GM18861 (cell line): Measurements from ENCODE around the gene ZBTB8OS.

Experiments
- ATAC-seq: cut with Tn5 transposase; IDR thresholded peaks from one replicate; pipeline ENCODE4 v1.9.1; 2021; ENCODE audit not compliant: unreplicated experiment

Gene ZBTB8OS

GRCh38 chr1:32612189-32612881 lies 38.0 kb downstream of the ZBTB8OS start:
- peak; percentile 62 for ATAC-seq

GRCh38 chr1:32611859-32612188 lies 38.5 kb downstream of the ZBTB8OS start:
- no peak for ATAC-seq

DNA sequence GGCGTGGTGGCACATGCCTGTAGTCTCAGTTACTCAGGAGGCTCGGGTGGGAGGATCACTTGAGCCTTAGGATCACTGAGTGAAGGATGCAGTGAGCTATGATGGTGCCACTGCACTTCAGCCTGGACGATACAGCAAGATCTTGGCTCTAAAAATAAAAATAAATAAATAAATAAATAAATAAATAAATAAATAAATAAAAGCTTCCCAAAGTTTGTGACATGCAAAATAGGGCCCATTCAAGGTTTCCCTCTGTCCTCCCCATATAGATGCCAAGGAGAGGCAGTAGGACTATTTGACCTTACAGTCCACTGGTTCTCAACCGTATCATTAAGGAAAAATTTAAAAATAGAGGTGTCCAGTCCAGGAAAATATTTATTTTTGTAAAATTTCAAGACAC lies 41.2 kb downstream of the ZBTB8OS start:
- no peak for ATAC-seq

- ATAC-seq = no peak
These were observed 43.6 kb downstream of the ZBTB8OS start for GRCh38 chr1:32606565-32607371.

GRCh38 chr1:32605711-32606424 lies 44.5 kb downstream of the ZBTB8OS start:
- no peak for ATAC-seq

DNA sequence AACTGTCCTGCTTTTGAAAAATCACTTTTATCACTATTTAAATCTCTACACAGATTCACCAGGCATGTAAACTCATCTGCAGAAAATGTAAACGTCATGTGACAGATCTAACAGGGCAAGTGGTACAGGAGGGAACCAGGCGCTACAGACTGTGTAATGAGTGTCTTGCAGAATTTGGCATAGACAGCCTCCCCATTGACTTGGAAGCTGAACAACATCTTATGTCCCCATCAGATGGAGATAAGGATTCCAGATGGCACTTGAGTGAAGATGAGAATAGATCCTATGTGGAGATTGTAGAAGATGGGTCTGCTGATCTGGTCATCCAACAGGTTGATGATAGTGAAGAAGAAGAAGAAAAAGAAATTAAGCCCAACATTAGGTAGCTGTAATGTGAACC lies 50.3 kb downstream of the ZBTB8OS start:
- ATAC-seq = no peak

DNA sequence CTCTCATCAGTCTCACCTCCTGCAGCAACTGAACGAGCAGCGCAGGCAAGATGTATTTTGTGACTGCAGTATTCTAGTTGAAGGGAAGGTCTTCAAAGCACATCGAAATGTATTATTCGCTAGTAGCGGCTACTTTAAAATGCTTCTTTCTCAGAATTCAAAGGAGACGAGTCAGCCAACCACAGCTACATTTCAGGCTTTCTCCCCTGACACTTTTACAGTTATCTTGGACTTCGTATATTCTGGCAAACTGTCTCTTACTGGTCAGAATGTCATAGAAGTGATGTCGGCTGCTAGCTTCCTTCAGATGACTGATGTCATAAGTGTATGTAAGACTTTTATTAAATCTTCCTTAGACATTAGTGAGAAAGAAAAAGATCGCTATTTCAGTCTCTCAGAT lies 57.4 kb downstream of the ZBTB8OS start:
- ATAC-seq = no peak

GRCh38 chr1:32580348-32581017 lies 69.9 kb downstream of the ZBTB8OS start:
- no peak for ATAC-seq
